MM.1S (cell line): Measurements from ENCODE around the gene KCNIP4.

ENCODE experiments used
- DNase-seq: peaks from one replicate; pipeline ENCODE4 v3.0.0-alpha.2; 2015
- H2AFZ ChIP-seq: fragments of 300-600 bp; sonication (generic); 2 replicates; pipeline ENCODE4 v1.6.0; 2016; ENCODE audit warnings: antibody characterized with exemption, low read length
- H3F3A ChIP-seq: fragments of 300-600 bp; sonication (generic); 2 replicates; pipeline ENCODE4 v1.6.1; 2016; ENCODE audit warnings: mild to moderate bottlenecking, antibody characterized with exemption, low read length, moderate library complexity, mixed read lengths; ENCODE audit not compliant: insufficient read depth
- H3K27ac ChIP-seq: fragments of 300-600 bp; sonication (generic); 2 replicates; pipeline ENCODE4 v1.5.1; 2016; ENCODE audit warnings: mild to moderate bottlenecking, low read length
- H3K27me3 ChIP-seq: fragments of 300-600 bp; sonication (generic); replicated peaks from 2 replicates; pipeline ENCODE4 v1.6.0; 2016; ENCODE audit warnings: low read length; ENCODE audit not compliant: insufficient read depth
- H3K36me3 ChIP-seq: fragments of 300-600 bp; sonication (generic); replicated peaks from 2 replicates; pipeline ENCODE4 v1.6.1; 2016; ENCODE audit warnings: mild to moderate bottlenecking, low read length, mixed read lengths; ENCODE audit not compliant: insufficient read depth
- H3K4me1 ChIP-seq: fragments of 300-600 bp; sonication (generic); 2 replicates; pipeline ENCODE4 v1.6.1; 2016; ENCODE audit warnings: low read length, mixed read lengths
- H3K4me2 ChIP-seq: fragments of 300-600 bp; sonication (generic); 2 replicates; pipeline ENCODE4 v1.6.0; 2016; ENCODE audit warnings: low read depth, low read length
- H3K4me3 ChIP-seq: fragments of 300-600 bp; sonication (generic); 2 replicates; pipeline ENCODE4 v1.5.1; 2016; ENCODE audit warnings: low read length, mixed read lengths
- H3K79me2 ChIP-seq: fragments of 300-600 bp; sonication (generic); 2 replicates; pipeline ENCODE4 v1.6.1; 2016; ENCODE audit warnings: mixed run types, low read length, mixed read lengths
- H3K9ac ChIP-seq: fragments of 300-600 bp; sonication (generic); 2 replicates; pipeline ENCODE4 v1.6.1; 2016; ENCODE audit warnings: low read length, mixed read lengths
- H3K9me2 ChIP-seq: fragments of 300-600 bp; sonication (generic); replicated peaks from 2 replicates; pipeline ENCODE4 v1.6.1; 2016; ENCODE audit warnings: mild to moderate bottlenecking, low read length, mixed read lengths; ENCODE audit not compliant: insufficient read depth
- H3K9me3 ChIP-seq: fragments of 300-600 bp; sonication (generic); replicated peaks from 2 replicates; pipeline ENCODE4 v1.6.1; 2016; ENCODE audit warnings: mild to moderate bottlenecking, low read length, mixed read lengths; ENCODE audit not compliant: insufficient read depth
- H4K20me1 ChIP-seq: fragments of 300-600 bp; sonication (generic); 2 replicates; pipeline ENCODE4 v1.6.1; 2016; ENCODE audit warnings: mild to moderate bottlenecking, low read length, moderate library complexity, mixed read lengths; ENCODE audit not compliant: insufficient read depth
- EZH2 ChIP-seq: fragments of 300-600 bp; sonication (generic); optimal IDR thresholded peaks from 2 replicates; pipeline ENCODE3; 2017; ENCODE audit warnings: low read depth, mild to moderate bottlenecking, antibody characterized with exemption, low read length, mixed read lengths
- EZH2phosphoT487 ChIP-seq: fragments of 300-600 bp; sonication (generic); IDR thresholded peaks from 2 replicates; pipeline ENCODE4 v1.6.1; 2018; ENCODE audit warnings: antibody characterized with exemption, low read length
- TF ChIP-seq, protein P1 (sequence below): fragments of 300-600 bp; sonication (generic); IDR thresholded peaks from 2 replicates; pipeline ENCODE4 v1.5.1; 2016; ENCODE audit warnings: antibody characterized with exemption, low read length, mixed read lengths

Gene KCNIP4

DNA sequence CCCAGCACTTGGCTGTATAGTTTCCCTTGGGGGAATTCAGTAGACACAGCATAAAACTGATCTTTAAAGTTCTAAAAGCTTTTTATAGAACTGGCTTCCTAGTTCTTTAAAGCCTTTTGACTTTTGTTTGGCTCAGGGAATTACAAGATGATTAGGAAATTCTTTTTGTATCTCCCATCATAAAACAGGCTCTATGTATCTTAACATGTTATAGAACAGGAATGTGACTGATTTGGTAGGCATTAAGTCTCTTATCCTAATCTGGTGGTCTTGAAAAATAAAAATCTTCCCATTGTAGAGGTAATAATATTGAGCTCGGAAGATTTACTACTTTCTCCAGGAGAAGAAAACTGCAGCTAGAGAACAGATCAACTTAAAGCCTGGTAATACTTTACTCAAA lies 262.7 kb downstream of the KCNIP4 start:
- TF ChIP-seq EZH2phosphoT487 (no peak), EZH2 (no peak)
- TF ChIP-seq, protein P1, sequence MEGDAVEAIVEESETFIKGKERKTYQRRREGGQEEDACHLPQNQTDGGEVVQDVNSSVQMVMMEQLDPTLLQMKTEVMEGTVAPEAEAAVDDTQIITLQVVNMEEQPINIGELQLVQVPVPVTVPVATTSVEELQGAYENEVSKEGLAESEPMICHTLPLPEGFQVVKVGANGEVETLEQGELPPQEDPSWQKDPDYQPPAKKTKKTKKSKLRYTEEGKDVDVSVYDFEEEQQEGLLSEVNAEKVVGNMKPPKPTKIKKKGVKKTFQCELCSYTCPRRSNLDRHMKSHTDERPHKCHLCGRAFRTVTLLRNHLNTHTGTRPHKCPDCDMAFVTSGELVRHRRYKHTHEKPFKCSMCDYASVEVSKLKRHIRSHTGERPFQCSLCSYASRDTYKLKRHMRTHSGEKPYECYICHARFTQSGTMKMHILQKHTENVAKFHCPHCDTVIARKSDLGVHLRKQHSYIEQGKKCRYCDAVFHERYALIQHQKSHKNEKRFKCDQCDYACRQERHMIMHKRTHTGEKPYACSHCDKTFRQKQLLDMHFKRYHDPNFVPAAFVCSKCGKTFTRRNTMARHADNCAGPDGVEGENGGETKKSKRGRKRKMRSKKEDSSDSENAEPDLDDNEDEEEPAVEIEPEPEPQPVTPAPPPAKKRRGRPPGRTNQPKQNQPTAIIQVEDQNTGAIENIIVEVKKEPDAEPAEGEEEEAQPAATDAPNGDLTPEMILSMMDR: no peak
- Histone ChIP-seq H2AFZ (no peak overlapping the region), H3K27ac (no peak overlapping the region), H3K9me2 (no peaks in the 10 kb centered on the region), H3K4me1 (no peaks in the 10 kb centered on the region), H3K9ac (no peak overlapping the region), H3K36me3 (no peaks in the 10 kb centered on the region), H3K4me2 (no peak overlapping the region), H3K4me3 (no peak overlapping the region), H4K20me1 (no peaks in the 10 kb centered on the region), H3K9me3 (no peaks in the 10 kb centered on the region), H3K27me3 (no peaks in the 10 kb centered on the region), H3K79me2 (no peaks in the 10 kb centered on the region), H3F3A (no peaks in the 10 kb centered on the region)
- no peak for DNase-seq

DNA sequence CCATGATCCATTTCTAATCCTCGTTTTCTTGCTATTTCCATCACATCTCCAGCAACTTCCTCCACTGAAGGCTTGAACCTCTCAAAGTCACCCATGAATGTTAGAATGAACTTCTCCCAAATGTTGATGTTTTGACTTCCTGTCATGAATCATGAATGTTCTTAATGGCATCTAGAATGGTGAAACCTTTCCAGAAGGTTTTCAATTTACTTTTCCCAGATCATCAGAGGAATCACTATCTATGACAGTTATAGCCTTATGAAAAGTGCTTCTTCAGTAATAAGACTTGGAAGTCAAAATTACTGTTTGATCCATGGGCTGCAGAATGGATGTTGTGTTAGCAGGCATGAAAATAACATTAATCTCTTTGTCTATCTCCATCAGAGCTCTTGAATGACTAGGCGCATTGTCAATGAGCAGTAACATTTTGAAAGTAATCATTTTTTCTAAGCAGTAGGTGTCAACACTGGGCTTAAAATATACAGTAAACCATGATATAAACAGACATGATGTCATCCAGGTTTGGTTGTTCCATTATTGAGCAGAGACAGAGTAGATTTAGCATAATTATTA lies 268.2 kb downstream of the KCNIP4 start:
- Histone ChIP-seq H3F3A (no peaks in the 10 kb centered on the region), H3K27ac (no peak overlapping the region), H3K9me3 (no peaks in the 10 kb centered on the region), H3K9me2 (no peaks in the 10 kb centered on the region), H3K9ac (no peak overlapping the region), H3K79me2 (no peaks in the 10 kb centered on the region), H3K4me2 (no peak overlapping the region), H3K36me3 (no peaks in the 10 kb centered on the region), H2AFZ (no peak overlapping the region), H3K4me3 (no peak overlapping the region), H3K27me3 (no peaks in the 10 kb centered on the region), H4K20me1 (no peaks in the 10 kb centered on the region), H3K4me1 (no peaks in the 10 kb centered on the region)
- DNase-seq: no peak
- TF ChIP-seq, protein P1: no peak
- TF ChIP-seq EZH2phosphoT487: no peak
- TF ChIP-seq EZH2: no peak

DNA sequence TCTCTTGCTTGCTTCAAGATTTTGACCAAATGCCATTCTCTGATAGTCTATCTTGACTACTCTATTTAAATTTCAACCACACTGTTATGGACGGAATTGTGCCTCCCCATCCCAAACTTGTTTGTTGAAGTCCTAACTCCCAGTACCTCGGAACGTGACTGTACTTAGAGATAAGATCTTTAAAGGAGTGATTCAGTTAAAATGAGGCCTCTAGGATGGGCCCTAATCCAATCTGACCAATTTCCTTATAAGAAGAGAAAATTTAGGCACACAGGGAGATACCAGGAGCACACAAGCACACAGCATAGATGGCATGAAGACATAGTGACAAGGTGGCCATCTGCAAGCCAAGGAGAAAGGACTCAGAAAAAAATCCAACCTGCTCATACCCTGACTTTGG lies 269.9 kb downstream of the KCNIP4 start:
- no peaks in the 10 kb centered on the region for H3F3A ChIP-seq
- no peaks in the 10 kb centered on the region for H4K20me1 ChIP-seq
- no peak overlapping the region for H3K27ac ChIP-seq
- no peaks in the 10 kb centered on the region for H3K36me3 ChIP-seq
- H3K4me3 ChIP-seq: no peak overlapping the region
- H3K9me2 ChIP-seq: no peaks in the 10 kb centered on the region
- H3K9ac ChIP-seq: no peak overlapping the region
- TF ChIP-seq EZH2phosphoT487 (no peak), EZH2 (no peak)
- TF ChIP-seq, protein P1: no peak
- H3K27me3 ChIP-seq: no peaks in the 10 kb centered on the region
- DNase-seq: no peak
- no peaks in the 10 kb centered on the region for H3K79me2 ChIP-seq
- H3K4me2 ChIP-seq: no peak overlapping the region
- no peaks in the 10 kb centered on the region for H3K9me3 ChIP-seq
- H2AFZ ChIP-seq: no peak overlapping the region
- H3K4me1 ChIP-seq: no peaks in the 10 kb centered on the region
